HG03196 (cell line): ENCODE data around the gene NFIL3.
"Not testable (repeated sequence)": the region's sequence is repeated elsewhere in the genome, so short reads cannot be mapped to it uniquely, and the experiment has no call there.

ENCODE experiments used
- ATAC-seq: cut with Tn5 transposase; IDR thresholded peaks from one replicate; pipeline ENCODE4 v1.9.1; 2021; ENCODE audit not compliant: unreplicated experiment

The NFIL3 gene

GRCh38 chr9:91398926-91399325 is 24.7 kb downstream of the NFIL3 start:
- ATAC-seq: no peak

- no peak for ATAC-seq
Measured at GRCh38 chr9:91395553-91396471, 27.8 kb downstream of the NFIL3 start.

GRCh38 chr9:91395106-91395552 is 28.5 kb downstream of the NFIL3 start:
- ATAC-seq: no peak

GRCh38 chr9:91393826-91394225 is 29.8 kb downstream of the NFIL3 start:
- ATAC-seq: no peak

- no peak for ATAC-seq
Measured at GRCh38 chr9:91392435-91392834, 31.2 kb downstream of the NFIL3 start.

- ATAC-seq: no peak
Measured at GRCh38 chr9:91391818-91392217, 31.8 kb downstream of the NFIL3 start.

GRCh38 chr9:91391412-91391811 is 32.2 kb downstream of the NFIL3 start:
- no peak for ATAC-seq

- ATAC-seq: not testable (repeated sequence)
Measured at GRCh38 chr9:91389686-91390085, 33.9 kb downstream of the NFIL3 start.

GRCh38 chr9:91386765-91387164 is 36.9 kb downstream of the NFIL3 start:
- ATAC-seq: no peak

GRCh38 chr9:91384954-91385353 is 38.7 kb downstream of the NFIL3 start:
- ATAC-seq: no peak

- no peak for ATAC-seq
Measured at GRCh38 chr9:91383577-91383976, 40.1 kb downstream of the NFIL3 start.

- no peak for ATAC-seq
Measured at GRCh38 chr9:91382298-91382697, 41.3 kb downstream of the NFIL3 start.

- ATAC-seq: no peak
Measured at GRCh38 chr9:91379426-91379825, 44.2 kb downstream of the NFIL3 start.

GRCh38 chr9:91378695-91379127 is 44.9 kb downstream of the NFIL3 start:
- no peak for ATAC-seq

- ATAC-seq: not testable (repeated sequence)
Measured at GRCh38 chr9:91378054-91378453, 45.6 kb downstream of the NFIL3 start.

- no peak for ATAC-seq
Measured at GRCh38 chr9:91376239-91376638, 47.4 kb downstream of the NFIL3 start.

- no peak for ATAC-seq
Measured at GRCh38 chr9:91374939-91375338, 48.7 kb downstream of the NFIL3 start.

GRCh38 chr9:91371894-91372293 is 51.7 kb downstream of the NFIL3 start:
- ATAC-seq: no peak

- not testable (repeated sequence) for ATAC-seq
Measured at GRCh38 chr9:91370006-91370405, 53.6 kb downstream of the NFIL3 start.

- no peak for ATAC-seq
Measured at GRCh38 chr9:91364702-91365101, 58.9 kb downstream of the NFIL3 start.

GRCh38 chr9:91364005-91364404 is 59.6 kb downstream of the NFIL3 start:
- ATAC-seq: no peak

- ATAC-seq: no peak
Measured at GRCh38 chr9:91362051-91362611, 61.5 kb downstream of the NFIL3 start.
